GM21423 (cell line): ENCODE data around the gene FARP2.
"Not testable (repeated sequence)": the region's sequence is repeated elsewhere in the genome, so short reads cannot be mapped to it uniquely, and the experiment has no call there.

ENCODE experiments used
- ATAC-seq: cut with Tn5 transposase; IDR thresholded peaks from one replicate; pipeline ENCODE4 v1.9.1; 2021; ENCODE audit warnings: mild to moderate bottlenecking, moderate library complexity; ENCODE audit not compliant: unreplicated experiment

The FARP2 gene

GRCh38 chr2:241393524-241394196, 37.6 kb downstream of the FARP2 start:
- ATAC-seq, result no peak

DNA sequence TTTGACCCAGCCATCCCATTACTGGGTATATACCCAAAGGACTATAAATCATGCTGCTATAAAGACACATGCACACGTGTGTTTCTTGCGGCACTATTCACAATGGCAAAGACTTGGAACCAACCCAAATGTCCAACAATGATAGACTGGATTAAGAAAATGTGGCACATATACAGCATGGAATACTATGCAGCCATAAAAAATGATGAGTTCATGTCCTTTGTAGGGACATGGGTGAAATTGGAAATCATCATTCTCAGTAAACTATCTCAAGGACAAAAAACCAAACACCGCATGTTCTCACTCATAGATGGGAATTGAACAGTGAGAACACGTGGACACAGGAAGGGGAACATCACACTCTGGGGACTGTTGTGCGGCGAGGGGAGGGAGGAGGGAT, 40.7 kb downstream of the FARP2 start:
- ATAC-seq, result not testable (repeated sequence)

- no peak for ATAC-seq
Measured at GRCh38 chr2:241399941-241400922, 44.1 kb downstream of the FARP2 start.

DNA sequence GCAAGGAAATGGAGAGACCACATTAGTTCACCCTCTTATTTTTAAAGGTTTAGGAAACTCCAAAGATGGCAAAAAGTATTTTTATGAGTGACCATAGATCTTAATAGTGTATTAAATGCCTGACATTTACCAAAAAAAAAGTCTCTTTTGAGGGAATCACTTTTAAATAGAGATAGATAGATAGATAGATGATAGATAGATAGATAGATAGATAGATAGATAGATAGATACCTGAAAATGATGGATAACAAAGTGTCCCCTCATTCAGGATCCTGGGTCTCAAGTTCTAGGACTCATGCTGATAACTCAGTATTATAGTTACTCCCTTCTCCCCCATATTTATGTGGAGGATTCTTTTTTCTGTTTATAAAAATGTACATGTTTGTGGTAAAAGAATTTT, 52.8 kb downstream of the FARP2 start:
- no peak for ATAC-seq

GRCh38 chr2:241410739-241411176, 54.7 kb downstream of the FARP2 start:
- no peak for ATAC-seq

GRCh38 chr2:241412144-241412543, 56.1 kb downstream of the FARP2 start:
- no peak for ATAC-seq

- not testable (repeated sequence) for ATAC-seq
Measured at GRCh38 chr2:241413501-241413900, 57.4 kb downstream of the FARP2 start.

- no peak for ATAC-seq
Measured at GRCh38 chr2:241413929-241414580, 58.0 kb downstream of the FARP2 start.

GRCh38 chr2:241415196-241415595, 59.1 kb downstream of the FARP2 start:
- ATAC-seq, result no peak

DNA sequence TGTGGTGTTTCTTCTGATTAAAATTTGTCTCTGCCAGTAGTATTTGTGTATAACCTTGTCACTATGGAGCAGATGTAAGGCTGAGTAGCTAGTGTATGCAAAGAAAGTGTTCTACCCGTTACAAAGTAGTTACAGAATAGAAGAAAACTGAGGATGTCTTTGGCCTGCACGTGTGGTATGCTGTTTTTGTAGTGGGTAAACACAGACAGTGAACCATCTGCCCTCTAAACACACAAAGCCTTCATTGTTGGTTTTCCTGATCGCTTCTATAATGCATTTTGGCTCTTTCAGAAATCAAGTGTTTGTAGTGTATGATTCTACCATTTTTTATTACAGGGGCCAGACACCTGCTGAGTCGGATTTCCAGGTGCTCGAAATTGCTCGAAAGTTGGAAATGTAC, 61.5 kb downstream of the FARP2 start:
- ATAC-seq, result no peak

- ATAC-seq, result no peak
Measured at GRCh38 chr2:241421330-241421729, 65.2 kb downstream of the FARP2 start.

DNA sequence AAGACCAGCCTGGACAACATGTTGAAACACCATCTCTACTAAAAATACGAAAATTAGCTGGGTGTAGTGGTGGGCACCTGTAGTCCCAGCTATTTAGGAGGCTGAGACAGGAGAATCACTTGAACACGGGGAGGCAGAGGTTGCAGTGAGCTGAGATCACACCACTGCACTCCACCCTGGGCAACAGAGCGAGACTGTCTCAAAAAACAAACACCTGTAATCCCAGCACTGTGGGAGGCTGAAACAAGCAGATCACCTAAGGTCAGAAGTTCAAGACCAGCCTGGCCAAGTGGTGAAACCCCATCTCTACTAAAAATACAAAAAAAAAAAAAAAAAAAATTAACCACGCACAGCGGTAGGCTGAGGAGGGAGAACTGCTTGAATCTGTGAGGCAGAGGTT, 65.9 kb downstream of the FARP2 start:
- ATAC-seq, result not testable (repeated sequence)

DNA sequence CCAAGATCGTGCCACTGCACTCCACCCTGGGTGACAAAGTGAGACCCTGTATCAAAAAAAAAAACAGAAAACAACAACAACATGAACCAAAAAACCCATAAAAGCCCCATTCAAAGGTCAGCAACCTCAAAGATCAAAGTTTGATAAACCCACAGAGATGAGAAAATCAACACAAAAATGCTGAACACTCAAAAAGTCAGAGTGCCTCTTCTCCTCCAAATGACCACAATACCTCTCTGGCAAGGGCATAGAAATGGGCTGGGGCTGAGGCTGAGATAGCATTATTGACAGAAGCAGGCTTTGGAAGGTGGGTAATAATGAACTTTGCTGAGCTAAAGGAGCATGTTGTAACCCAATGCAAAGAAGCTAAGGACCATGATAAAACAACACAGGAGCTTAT, 66.3 kb downstream of the FARP2 start:
- ATAC-seq, result no peak

DNA sequence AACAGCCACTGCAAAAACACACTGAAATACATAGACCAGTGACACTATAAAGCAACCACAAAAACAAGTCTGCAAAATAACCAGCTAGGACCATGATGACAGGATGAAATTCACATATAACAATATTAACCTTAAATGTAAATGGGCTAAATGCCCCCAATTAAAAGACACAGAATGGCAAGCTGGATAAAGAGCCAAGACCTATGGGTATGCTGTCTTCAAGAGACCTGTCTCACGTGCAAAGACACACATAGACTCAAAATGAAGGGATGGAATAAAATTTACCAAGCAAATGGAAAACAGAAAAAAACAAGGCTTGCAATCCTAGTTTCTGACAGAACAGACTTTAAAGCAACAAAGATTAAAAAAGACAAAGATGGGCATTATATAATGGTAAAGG, 67.4 kb downstream of the FARP2 start:
- not testable (repeated sequence) for ATAC-seq

GRCh38 chr2:241425368-241425767, 69.3 kb downstream of the FARP2 start:
- ATAC-seq, result no peak

DNA sequence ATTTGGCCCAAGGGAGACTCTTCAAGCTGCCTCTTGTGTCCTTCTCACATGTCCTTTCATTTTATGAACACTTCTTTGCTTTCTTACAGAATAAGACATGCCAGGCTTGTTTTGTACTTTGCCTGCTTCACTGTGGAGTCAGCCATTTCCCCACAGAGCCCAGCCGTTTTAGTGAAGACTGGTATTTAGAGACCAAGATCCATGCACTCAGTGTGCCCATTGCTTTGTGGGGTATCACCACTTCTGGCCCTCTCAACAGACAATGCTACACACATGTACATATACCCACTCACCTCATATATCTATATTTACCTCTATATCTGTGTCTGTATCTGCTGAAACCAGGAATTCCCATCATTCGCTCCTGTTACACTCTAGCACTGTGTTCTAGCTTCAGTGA, 74.1 kb downstream of the FARP2 start:
- no peak for ATAC-seq

GRCh38 chr2:241432824-241433448, 76.9 kb downstream of the FARP2 start:
- no peak for ATAC-seq

- no peak for ATAC-seq
Measured at GRCh38 chr2:241437179-241437578, 81.1 kb downstream of the FARP2 start.

GRCh38 chr2:241441492-241441891, 85.4 kb downstream of the FARP2 start:
- no peak for ATAC-seq

- peak; percentile 49 for ATAC-seq
Measured at GRCh38 chr2:241443486-241444223, 87.6 kb downstream of the FARP2 start.
